Superior temporal gyrus (tissue), 1 donor: ENCODE measurements around the gene HJURP.

Experiments used
- DNase-seq: peaks from one replicate; pipeline ENCODE4 v3.0.0-alpha.2; 2016; ENCODE audit errors: extremely low spot score

The HJURP gene

GRCh38 chr2:233829193-233830110 is 24.9 kb downstream of the HJURP start:
- DNase-seq, result no peak

- DNase-seq, result no peak
Observed at GRCh38 chr2:233828546-233829192, 25.7 kb downstream of the HJURP start.

- no peak for DNase-seq
Observed at GRCh38 chr2:233824373-233824772, 30.0 kb downstream of the HJURP start.

- no peak for DNase-seq
Observed at GRCh38 chr2:233823731-233824121, 30.6 kb downstream of the HJURP start.

- DNase-seq, result no peak
Observed at GRCh38 chr2:233822781-233823730, 31.3 kb downstream of the HJURP start.

GRCh38 chr2:233822101-233822771 is 32.1 kb downstream of the HJURP start:
- DNase-seq, result no peak

GRCh38 chr2:233821709-233822100 is 32.6 kb downstream of the HJURP start:
- DNase-seq, result no peak

- no peak for DNase-seq
Observed at GRCh38 chr2:233821196-233821595, 33.1 kb downstream of the HJURP start.

- no peak for DNase-seq
Observed at GRCh38 chr2:233820774-233821105, 33.6 kb downstream of the HJURP start.

GRCh38 chr2:233819884-233820773 is 34.2 kb downstream of the HJURP start:
- no peak for DNase-seq

GRCh38 chr2:233818639-233819621 is 35.4 kb downstream of the HJURP start:
- no peak for DNase-seq

- DNase-seq, result no peak
Observed at GRCh38 chr2:233817995-233818638, 36.2 kb downstream of the HJURP start.

GRCh38 chr2:233817361-233817911 is 36.9 kb downstream of the HJURP start:
- no peak for DNase-seq

GRCh38 chr2:233816771-233817170 is 37.6 kb downstream of the HJURP start:
- no peak for DNase-seq

- DNase-seq, result no peak
Observed at GRCh38 chr2:233816334-233816733, 38.0 kb downstream of the HJURP start.

- no peak for DNase-seq
Observed at GRCh38 chr2:233815861-233816260, 38.5 kb downstream of the HJURP start.

- DNase-seq, result no peak
Observed at GRCh38 chr2:233814056-233814835, 40.1 kb downstream of the HJURP start.
